HG03342 (cell line): ENCODE results near the gene CAPN10.

Experiments
- ATAC-seq: cut with Tn5 transposase; IDR thresholded peaks from one replicate; pipeline ENCODE4 v1.9.1; 2021; ENCODE audit warnings: mild to moderate bottlenecking, moderate library complexity; ENCODE audit not compliant: unreplicated experiment

Gene CAPN10

GRCh38 chr2:240588669-240589068, 2.1 kb downstream of the CAPN10 start:
- ATAC-seq = no peak

GRCh38 chr2:240589375-240589774, 2.8 kb downstream of the CAPN10 start:
- ATAC-seq = no peak

- no peak for ATAC-seq
Measured at GRCh38 chr2:240589850-240590525, 3.5 kb downstream of the CAPN10 start.

GRCh38 chr2:240590681-240591111, 4.2 kb downstream of the CAPN10 start:
- no peak for ATAC-seq

- ATAC-seq = no peak
Measured at GRCh38 chr2:240591226-240591625, 4.7 kb downstream of the CAPN10 start.

- no peak for ATAC-seq
Measured at GRCh38 chr2:240591784-240592183, 5.2 kb downstream of the CAPN10 start.

- ATAC-seq = no peak
Measured at GRCh38 chr2:240593026-240593702, 6.6 kb downstream of the CAPN10 start.

- no peak for ATAC-seq
Measured at GRCh38 chr2:240593703-240594451, 7.3 kb downstream of the CAPN10 start.

- no peak for ATAC-seq
Measured at GRCh38 chr2:240594511-240595380, 8.2 kb downstream of the CAPN10 start.

- ATAC-seq = no peak
Measured at GRCh38 chr2:240595381-240596079, 9.0 kb downstream of the CAPN10 start.

GRCh38 chr2:240596080-240596460, 9.5 kb downstream of the CAPN10 start:
- no peak for ATAC-seq

- ATAC-seq = no peak
Measured at GRCh38 chr2:240596491-240596931, 10.0 kb downstream of the CAPN10 start.

- ATAC-seq = no peak
Measured at GRCh38 chr2:240597054-240597418, 10.5 kb downstream of the CAPN10 start.

- no peak for ATAC-seq
Measured at GRCh38 chr2:240597419-240598181, 11.1 kb downstream of the CAPN10 start.

GRCh38 chr2:240598311-240598911, 11.9 kb downstream of the CAPN10 start:
- ATAC-seq = no peak

- no peak for ATAC-seq
Measured at GRCh38 chr2:240599141-240599583, 12.6 kb downstream of the CAPN10 start.

- ATAC-seq = no peak
Measured at GRCh38 chr2:240600451-240600961, 14.0 kb downstream of the CAPN10 start.

- ATAC-seq = no peak
Measured at GRCh38 chr2:240601061-240601830, 14.7 kb downstream of the CAPN10 start.
